GM12864 (cell line): ENCODE data around the gene MPEG1.

Source experiments
- DNase-seq: peaks from one replicate; pipeline ENCODE4 v3.0.0-alpha.2; 2011; ENCODE audit warnings: low read depth
- H3K4me3 ChIP-seq: 2 replicates; pipeline ENCODE4 v1.5.1; 2011; ENCODE audit warnings: mild to moderate bottlenecking, low read depth, low read length, control low read depth
- TF ChIP-seq, protein P1 (sequence below): IDR thresholded peaks from 2 replicates; pipeline ENCODE4 v1.5.1; 2011; ENCODE audit warnings: low read depth, mild to moderate bottlenecking, moderate library complexity, low read length, control low read depth, inconsistent platforms; ENCODE audit errors: missing control alignments

MPEG1 gene

GRCh38 chr11:59179121-59179520, 33.6 kb downstream of the MPEG1 start:
- TF ChIP-seq, protein P1, sequence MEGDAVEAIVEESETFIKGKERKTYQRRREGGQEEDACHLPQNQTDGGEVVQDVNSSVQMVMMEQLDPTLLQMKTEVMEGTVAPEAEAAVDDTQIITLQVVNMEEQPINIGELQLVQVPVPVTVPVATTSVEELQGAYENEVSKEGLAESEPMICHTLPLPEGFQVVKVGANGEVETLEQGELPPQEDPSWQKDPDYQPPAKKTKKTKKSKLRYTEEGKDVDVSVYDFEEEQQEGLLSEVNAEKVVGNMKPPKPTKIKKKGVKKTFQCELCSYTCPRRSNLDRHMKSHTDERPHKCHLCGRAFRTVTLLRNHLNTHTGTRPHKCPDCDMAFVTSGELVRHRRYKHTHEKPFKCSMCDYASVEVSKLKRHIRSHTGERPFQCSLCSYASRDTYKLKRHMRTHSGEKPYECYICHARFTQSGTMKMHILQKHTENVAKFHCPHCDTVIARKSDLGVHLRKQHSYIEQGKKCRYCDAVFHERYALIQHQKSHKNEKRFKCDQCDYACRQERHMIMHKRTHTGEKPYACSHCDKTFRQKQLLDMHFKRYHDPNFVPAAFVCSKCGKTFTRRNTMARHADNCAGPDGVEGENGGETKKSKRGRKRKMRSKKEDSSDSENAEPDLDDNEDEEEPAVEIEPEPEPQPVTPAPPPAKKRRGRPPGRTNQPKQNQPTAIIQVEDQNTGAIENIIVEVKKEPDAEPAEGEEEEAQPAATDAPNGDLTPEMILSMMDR, result no peak
- H3K4me3 ChIP-seq, result no peak overlapping the region
- no peak for DNase-seq

- TF ChIP-seq, protein P1, result no peak
- no peak for DNase-seq
- no peak overlapping the region for H3K4me3 ChIP-seq
Observed at GRCh38 chr11:59178402-59178801, 34.3 kb downstream of the MPEG1 start.

- no peak overlapping the region for H3K4me3 ChIP-seq
- DNase-seq, result no peak
- TF ChIP-seq, protein P1, result no peak
Observed at GRCh38 chr11:59176330-59176729, 36.4 kb downstream of the MPEG1 start.

DNA sequence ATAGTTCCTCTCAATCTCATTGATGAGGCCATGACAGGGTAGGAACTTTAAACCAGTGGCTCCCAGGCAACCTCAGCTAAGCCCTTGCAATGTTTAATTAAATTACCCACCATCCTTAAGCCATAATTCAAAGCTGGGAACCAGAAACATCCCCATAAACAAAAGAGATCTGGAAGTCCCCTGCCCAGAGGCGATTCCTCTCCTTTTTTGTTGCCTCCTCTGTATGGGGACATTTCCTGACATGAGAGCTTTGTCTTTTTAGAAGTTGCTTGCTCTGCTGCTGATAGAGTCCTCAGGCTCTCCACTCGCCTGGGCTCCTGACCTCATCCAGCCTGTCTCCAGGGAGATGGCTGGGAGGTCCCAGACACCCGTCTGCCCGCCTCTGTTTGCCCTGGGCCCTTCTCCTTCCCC, 37.6 kb downstream of the MPEG1 start:
- DNase-seq, result no peak
- TF ChIP-seq, protein P1, result no peak
- H3K4me3 ChIP-seq, result no peak overlapping the region

GRCh38 chr11:59174664-59175033, 38.1 kb downstream of the MPEG1 start:
- no peak overlapping the region for H3K4me3 ChIP-seq
- no peak for DNase-seq
- TF ChIP-seq, protein P1, result no peak

DNA sequence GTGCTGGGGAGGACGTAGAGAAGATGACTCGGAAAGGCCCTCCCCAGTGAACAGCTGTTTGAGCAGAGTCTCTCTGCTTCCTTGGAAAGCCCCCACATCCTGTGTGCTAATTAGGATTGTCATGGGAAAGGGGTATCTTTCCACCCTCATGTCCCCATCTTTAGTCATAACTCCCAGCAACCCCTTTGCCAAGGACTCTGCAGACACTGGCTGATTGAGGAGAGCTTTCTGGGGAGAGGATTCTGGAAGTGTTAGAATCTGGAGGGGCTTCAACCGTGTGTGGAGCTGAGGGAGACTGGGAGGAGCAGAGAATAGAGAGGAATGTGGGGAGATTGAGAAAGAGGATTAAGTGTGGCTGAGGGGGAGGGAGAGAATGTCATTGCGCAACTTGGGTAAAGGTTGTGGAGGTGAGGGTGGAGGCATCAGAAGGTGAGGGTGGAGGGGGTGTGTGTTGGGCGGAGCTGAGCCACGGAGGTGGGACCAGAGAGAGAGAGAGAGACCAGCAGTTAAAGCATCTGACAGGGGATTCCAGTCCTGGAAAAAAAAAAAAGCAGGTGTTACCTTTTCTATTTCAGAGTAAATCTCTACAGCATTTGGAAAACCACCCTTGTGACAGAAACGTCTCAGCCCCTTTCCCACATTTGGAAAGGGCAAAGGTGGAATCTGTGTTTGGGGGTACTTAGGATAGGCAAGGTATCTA, 38.6 kb downstream of the MPEG1 start:
- no peak for DNase-seq
- H3K4me3 ChIP-seq, result peak overlapping the region; percentile 79
- TF ChIP-seq, protein P1, result no peak
